ENCODE data around the gene DYDC2.
"Not testable (repeated sequence)": the region's sequence is repeated elsewhere in the genome, so short reads cannot be mapped to it uniquely, and the experiment has no call there.

DYDC2 gene

GRCh38 chr10:80414142-80414895 lies 57.7 kb downstream of the DYDC2 start:
- no peak for DNase-seq

- DNase-seq: no peak
Observed at GRCh38 chr10:80415734-80416478, 59.3 kb downstream of the DYDC2 start.

GRCh38 chr10:80416479-80417098 lies 60.0 kb downstream of the DYDC2 start:
- no peak for DNase-seq

- DNase-seq: not testable (repeated sequence)
Observed at GRCh38 chr10:80417256-80417655, 60.7 kb downstream of the DYDC2 start.
